Esophagus (tissue), 2 donors: ENCODE data around the gene ERGIC2. TPM values are rescaled to one million over a fixed set of nuclear protein-coding genes. Genes with fewer than 3 reads are reported as not detected.
"Not testable (repeated sequence)": the region's sequence is repeated elsewhere in the genome, so short reads cannot be mapped to it uniquely, and the experiment has no call there.

ENCODE experiments used
- H3K27ac ChIP-seq, 2 donors: one replicate each; pipeline ENCODE4 v1.5.1; 2013; ENCODE audit warnings: low read depth in 2 of 2, mild to moderate bottlenecking in 2 of 2, inconsistent platforms in 1 of 2, low read length in 1 of 2, moderate library complexity in 1 of 2
- H3K27me3 ChIP-seq, 2 donors: one replicate each; pipeline ENCODE4 v1.6.1; 2013; ENCODE audit warnings: low read length in 2 of 2, control low read depth in 1 of 2, mild to moderate bottlenecking in 1 of 2; ENCODE audit not compliant: insufficient read depth in 2 of 2, control insufficient read depth in 1 of 2
- H3K36me3 ChIP-seq, 2 donors: one replicate each; pipeline ENCODE4 v1.6.1; 2013; ENCODE audit warnings: low read length in 1 of 2; ENCODE audit not compliant: control insufficient read depth in 2 of 2, insufficient read depth in 2 of 2
- H3K4me1 ChIP-seq, 2 donors: one replicate each; pipeline ENCODE4 v1.6.1; 2013; ENCODE audit warnings: low read length in 1 of 2; ENCODE audit not compliant: control insufficient read depth in 2 of 2, insufficient read depth in 2 of 2
- H3K4me3 ChIP-seq, 2 donors: one replicate each; pipeline ENCODE4 v1.5.1; 2013; ENCODE audit warnings: low read length in 2 of 2, mild to moderate bottlenecking in 2 of 2, low read depth in 1 of 2, moderate library complexity in 1 of 2
- H3K9me3 ChIP-seq, 2 donors: one replicate each; pipeline ENCODE4 v1.6.1; 2013; ENCODE audit warnings: mild to moderate bottlenecking in 2 of 2, low read depth in 1 of 2, low read length in 1 of 2, moderate library complexity in 1 of 2; ENCODE audit not compliant: control insufficient read depth in 2 of 2, insufficient read depth in 1 of 2
- WGBS, 2 donors: extraction: QIAGEN DNeasy Blood & Tissue Kit; methylation state at CpG; one replicate each; pipeline ENCODE4 v1.1.7; 2013; 5-methylcytosine and 5-hydroxymethylcytosine counted together
- polyA plus RNA-seq, 2 donors: library from polyadenylated mRNA; stranded (reverse); fragments of 200-250 nt; gene quantifications; one replicate each; pipeline ENCODE4 v1.2.3, GENCODE V29; 2013
- donor health status: healthy with polysubstance abuse.
- donor health status: Bipolar disorder and iron deficiency.

Gene ERGIC2
- polyA plus RNA-seq, 2 donors, result 29.2 to 40.2 TPM

DNA sequence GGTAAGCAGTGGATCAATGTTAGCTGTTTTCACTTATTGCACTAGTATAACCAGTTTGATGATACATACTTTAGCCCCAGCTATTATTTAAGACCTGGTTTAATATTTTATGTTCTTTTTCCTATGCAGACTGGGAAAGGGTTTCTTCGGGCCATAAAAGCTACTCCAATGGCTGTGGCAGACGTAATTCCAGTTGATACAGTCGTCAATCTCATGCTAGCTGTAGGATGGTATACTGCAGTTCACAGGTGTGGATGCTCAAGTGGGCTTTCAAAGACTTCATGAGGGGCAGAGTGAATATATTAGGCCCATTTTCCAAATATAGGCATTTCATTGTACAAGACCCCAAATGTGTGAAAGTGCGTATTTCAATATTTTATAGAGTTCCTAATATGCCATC, 70.1 kb downstream of the ERGIC2 start:
- Histone ChIP-seq H3K4me3 (no peak overlapping the region), H3K27me3 (no peaks in the 10 kb centered on the region), H3K9me3 (no peaks in the 10 kb centered on the region), H3K36me3 (no peaks in the 10 kb centered on the region), H3K27ac (no peak overlapping the region), H3K4me1 (no peaks in the 10 kb centered on the region)
- WGBS, 2 donors, result 91 to 97% methylated on average over 4 of the region's 4 CpGs

GRCh38 chr12:29309320-29309902, 71.6 kb downstream of the ERGIC2 start:
- Histone ChIP-seq H3K36me3 (no peaks in the 10 kb centered on the region), H3K9me3 (no peaks in the 10 kb centered on the region), H3K4me1 (no peaks in the 10 kb centered on the region), H3K4me3 (no peak overlapping the region), H3K27me3 (no peaks in the 10 kb centered on the region), H3K27ac (no peak overlapping the region)
- 57 to 83% methylated on average over 4 of the region's 4 CpGs for WGBS, 2 donors

- H3K4me1 ChIP-seq, result no peaks in the 10 kb centered on the region
- H3K4me3 ChIP-seq, result no peak overlapping the region
- no peaks in the 10 kb centered on the region for H3K9me3 ChIP-seq
- WGBS, 2 donors, result 88 to 91% methylated on average over 2 of the region's 2 CpGs
- no peaks in the 10 kb centered on the region for H3K36me3 ChIP-seq
- H3K27ac ChIP-seq, result no peak overlapping the region
- no peaks in the 10 kb centered on the region for H3K27me3 ChIP-seq
Observed at GRCh38 chr12:29306682-29307081, 74.3 kb downstream of the ERGIC2 start.

GRCh38 chr12:29306266-29306665, 74.7 kb downstream of the ERGIC2 start:
- 49 to 93% methylated on average over 2 of the region's 2 CpGs for WGBS, 2 donors
- no peaks in the 10 kb centered on the region for H3K27me3 ChIP-seq

DNA sequence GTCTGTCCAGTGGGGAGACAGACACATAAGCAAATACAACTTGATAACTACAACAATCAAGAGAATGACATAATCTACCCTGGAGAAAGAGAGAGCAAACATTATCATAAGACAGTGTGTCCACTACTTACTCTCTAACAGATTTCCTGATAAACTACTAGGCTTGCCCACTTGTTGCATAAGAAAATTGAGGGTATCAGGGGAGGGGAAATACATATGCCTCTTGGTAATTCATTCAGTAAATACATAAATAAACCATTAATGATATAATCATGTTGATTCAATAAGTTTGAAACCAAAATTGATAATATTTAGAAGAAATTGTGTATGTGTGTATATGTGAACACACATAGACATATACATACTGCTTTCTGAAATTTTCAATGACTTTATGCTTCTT, 76.6 kb downstream of the ERGIC2 start:
- no peak overlapping the region for H3K4me3 ChIP-seq
- no peak overlapping the region for H3K27ac ChIP-seq
- no peaks in the 10 kb centered on the region for H3K27me3 ChIP-seq
- H3K4me1 ChIP-seq, result no peaks in the 10 kb centered on the region
- H3K36me3 ChIP-seq, result no peaks in the 10 kb centered on the region
- H3K9me3 ChIP-seq, result no peaks in the 10 kb centered on the region

More at GRCh38 chr12:29306266-29306665, 74.7 kb downstream of the ERGIC2 start:
- Histone ChIP-seq H3K27ac (no peak overlapping the region), H3K4me3 (no peak overlapping the region), H3K9me3 (no peaks in the 10 kb centered on the region), H3K36me3 (no peaks in the 10 kb centered on the region), H3K4me1 (no peaks in the 10 kb centered on the region)

DNA sequence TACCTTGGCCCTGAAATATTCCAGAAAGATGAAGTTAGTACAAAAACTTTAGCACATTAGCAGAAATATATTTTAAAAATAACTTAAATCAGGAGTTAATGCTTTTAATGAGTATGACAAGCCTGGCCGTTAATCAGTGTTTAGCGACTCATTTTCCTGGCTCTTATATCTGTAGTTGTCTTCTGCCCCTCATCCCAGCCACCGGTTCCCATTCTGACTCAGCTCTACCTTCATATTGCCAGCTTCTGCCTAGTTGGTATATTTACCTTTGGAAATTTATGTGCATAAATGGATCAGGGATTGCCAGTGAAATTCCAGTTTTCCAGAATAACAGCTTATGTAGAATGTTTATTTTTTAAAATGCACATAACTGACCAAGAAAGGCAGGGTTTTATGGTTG, 79.9 kb downstream of the ERGIC2 start:
- Histone ChIP-seq H3K27me3 (no peaks in the 10 kb centered on the region), H3K9me3 (no peaks in the 10 kb centered on the region), H3K4me3 (no peak overlapping the region), H3K36me3 (no peaks in the 10 kb centered on the region), H3K27ac (no peak overlapping the region), H3K4me1 (no peaks in the 10 kb centered on the region)
- WGBS, 2 donors, result 77 to 84% methylated on average over 3 of the region's 3 CpGs

DNA sequence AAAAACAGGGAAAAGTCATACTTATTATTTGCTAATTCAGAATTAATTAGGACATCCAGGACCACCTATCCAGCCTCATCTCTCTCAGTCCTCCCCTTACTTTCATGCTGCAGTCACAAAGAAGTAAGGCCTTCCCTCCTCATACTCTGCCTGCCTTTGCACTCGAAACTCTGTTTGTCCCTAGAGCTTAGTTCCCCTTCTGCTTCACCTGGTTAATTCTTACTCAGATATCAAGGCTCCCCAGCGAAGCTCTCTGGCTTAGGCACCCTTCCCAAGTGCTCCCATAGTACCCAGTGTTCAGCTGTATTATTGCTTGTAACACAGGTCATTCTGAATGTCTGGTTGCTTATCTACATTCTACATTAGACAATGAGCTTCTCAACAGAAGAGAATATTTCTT, 81.3 kb downstream of the ERGIC2 start:
- Histone ChIP-seq H3K4me1 (no peaks in the 10 kb centered on the region), H3K9me3 (no peaks in the 10 kb centered on the region), H3K4me3 (no peak overlapping the region), H3K27ac (no peak overlapping the region), H3K27me3 (no peaks in the 10 kb centered on the region), H3K36me3 (no peaks in the 10 kb centered on the region)
- 74 to 91% methylated on average over 2 of the region's 2 CpGs for WGBS, 2 donors

DNA sequence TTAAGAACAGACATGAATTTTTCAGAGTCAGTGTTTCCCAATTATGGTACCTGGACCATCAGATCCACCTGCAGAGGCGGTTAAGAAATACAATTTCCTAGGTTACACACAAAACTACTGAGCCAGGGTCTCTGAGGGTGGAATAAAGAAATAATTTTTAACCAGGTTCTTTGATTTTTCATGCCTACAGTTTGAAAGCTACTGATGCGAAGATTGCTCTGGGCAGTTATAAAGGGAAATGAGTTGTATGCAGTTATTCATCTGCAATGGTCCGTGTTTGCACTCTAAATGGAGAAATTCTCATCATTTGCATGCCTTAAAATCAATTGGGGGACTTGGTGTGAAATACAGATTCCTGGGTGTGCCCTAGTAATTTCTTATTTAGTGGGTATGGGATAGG, 89.7 kb downstream of the ERGIC2 start:
- Histone ChIP-seq H3K4me1 (no peaks in the 10 kb centered on the region), H3K27ac (no peak overlapping the region), H3K36me3 (no peaks in the 10 kb centered on the region), H3K27me3 (no peaks in the 10 kb centered on the region), H3K4me3 (no peak overlapping the region), H3K9me3 (no peaks in the 10 kb centered on the region)
- 94 to 96% methylated on average over 3 of the region's 3 CpGs for WGBS, 2 donors

GRCh38 chr12:29290475-29290874, 90.5 kb downstream of the ERGIC2 start:
- not testable (repeated sequence) for H3K27ac ChIP-seq, H3K4me1 ChIP-seq

GRCh38 chr12:29288031-29288430, 92.9 kb downstream of the ERGIC2 start:
- Histone ChIP-seq H3K4me1 (no peaks in the 10 kb centered on the region), H3K27me3 (no peaks in the 10 kb centered on the region), H3K9me3 (no peaks in the 10 kb centered on the region), H3K36me3 (no peaks in the 10 kb centered on the region), H3K4me3 (no peak overlapping the region), H3K27ac (no peak overlapping the region)

More at GRCh38 chr12:29290475-29290874, 90.5 kb downstream of the ERGIC2 start:
- not testable (repeated sequence) for H3K9me3 ChIP-seq, H3K27me3 ChIP-seq, H3K36me3 ChIP-seq, H3K4me3 ChIP-seq
